ENCODE measurements around the gene FBXL7. TPM values are rescaled to one million over a fixed set of nuclear protein-coding genes. Genes with fewer than 3 reads are reported as not detected.

Gene FBXL7
- polyA plus RNA-seq, 1 donor (not counting 4 experiments of a cell fraction or from before 2014, with no cell fraction given): 0.22 TPM

GRCh38 chr5:15577831-15578230, 77.9 kb downstream of the FBXL7 start:
- no peak overlapping the region for H3K27ac ChIP-seq (ENCODE audit: control insufficient read depth, insufficient read depth, low read length)
- H2AFZ ChIP-seq (ENCODE audit: control insufficient read depth, low read length): no peak overlapping the region
- H3K36me3 ChIP-seq (ENCODE audit: control insufficient read depth in 2 of 2, extremely low read depth in 1 of 2, insufficient read depth in 2 of 2, low read length in 2 of 2): no peaks in the 10 kb centered on the region
- no peak overlapping the region for H3K4me3 ChIP-seq (ENCODE audit: control insufficient read depth in 2 of 3, extremely low read depth in 1 of 3, insufficient read depth in 2 of 3, low read depth in 1 of 3, low read length in 3 of 3)
- no peak for FAIRE-seq
- H3K9me3 ChIP-seq (ENCODE audit: control insufficient read depth, low read depth, low read length): no peaks in the 10 kb centered on the region
- no peak overlapping the region for H3K9ac ChIP-seq (ENCODE audit: control insufficient read depth, extremely low read depth, insufficient read depth, low read length)
- H3K79me2 ChIP-seq (ENCODE audit: control insufficient read depth, insufficient read depth, low read length): no peaks in the 10 kb centered on the region
- H3K4me2 ChIP-seq (ENCODE audit: control insufficient read depth, extremely low read depth, insufficient read depth, low read depth, low read length): no peak overlapping the region
- H4K20me1 ChIP-seq (ENCODE audit: control insufficient read depth, extremely low read depth, insufficient read depth, low read length): no peaks in the 10 kb centered on the region
- H3K4me1 ChIP-seq (ENCODE audit: control insufficient read depth, extremely low read depth, insufficient read depth, low read length): no peaks in the 10 kb centered on the region
- H3K9me1 ChIP-seq (ENCODE audit: control insufficient read depth, extremely low read depth, insufficient read depth, low read length): no peaks in the 10 kb centered on the region
- dilution Hi-C loops (cut with MboI; ENCODE audit: extremely low pct_ligation_motif_present, low sequenced_read_pairs): no loop called here
- no peaks in the 10 kb centered on the region for H3K27me3 ChIP-seq (ENCODE audit: control insufficient read depth, extremely low read depth, insufficient read depth, low read length)
- no peak for TF ChIP-seq EZH2 (IDR thresholded peaks at IDR 0.05; ENCODE audit: low read length)
- TF ChIP-seq CTCF (optimal IDR thresholded peaks at IDR 0.05 in 1 of 3, IDR thresholded peaks at IDR 0.05 in 1 of 3, conservative IDR thresholded peaks at IDR 0.05 in 1 of 3; ENCODE audit: extremely low read depth in 1 of 3, insufficient read depth in 2 of 3, low read length in 3 of 3): no peak
- DNase-seq (ENCODE audit: low read depth, low spot score): no peak

GRCh38 chr5:15579193-15579990, 79.4 kb downstream of the FBXL7 start:
- Histone ChIP-seq H2AFZ (ENCODE audit: control insufficient read depth, low read length) (no peak overlapping the region), H4K20me1 (ENCODE audit: control insufficient read depth, extremely low read depth, insufficient read depth, low read length) (no peaks in the 10 kb centered on the region), H3K4me1 (ENCODE audit: control insufficient read depth, extremely low read depth, insufficient read depth, low read length) (no peaks in the 10 kb centered on the region), H3K36me3 (ENCODE audit: control insufficient read depth in 2 of 2, extremely low read depth in 1 of 2, insufficient read depth in 2 of 2, low read length in 2 of 2) (no peaks in the 10 kb centered on the region), H3K9me3 (ENCODE audit: control insufficient read depth, low read depth, low read length) (no peaks in the 10 kb centered on the region), H3K79me2 (ENCODE audit: control insufficient read depth, insufficient read depth, low read length) (no peaks in the 10 kb centered on the region), H3K27ac (ENCODE audit: control insufficient read depth, insufficient read depth, low read length) (no peak overlapping the region), H3K4me2 (ENCODE audit: control insufficient read depth, extremely low read depth, insufficient read depth, low read depth, low read length) (no peak overlapping the region), H3K4me3 (ENCODE audit: control insufficient read depth in 2 of 3, extremely low read depth in 1 of 3, insufficient read depth in 2 of 3, low read depth in 1 of 3, low read length in 3 of 3) (no peak overlapping the region), H3K9me1 (ENCODE audit: control insufficient read depth, extremely low read depth, insufficient read depth, low read length) (no peaks in the 10 kb centered on the region), H3K9ac (ENCODE audit: control insufficient read depth, extremely low read depth, insufficient read depth, low read length) (no peak overlapping the region), H3K27me3 (ENCODE audit: control insufficient read depth, extremely low read depth, insufficient read depth, low read length) (no peaks in the 10 kb centered on the region)
- TF ChIP-seq CTCF (optimal IDR thresholded peaks at IDR 0.05 in 1 of 3, IDR thresholded peaks at IDR 0.05 in 1 of 3, conservative IDR thresholded peaks at IDR 0.05 in 1 of 3; ENCODE audit: extremely low read depth in 1 of 3, insufficient read depth in 2 of 3, low read length in 3 of 3) (no peak), EZH2 (IDR thresholded peaks at IDR 0.05; ENCODE audit: low read length) (no peak)
- dilution Hi-C loops (cut with MboI; ENCODE audit: extremely low pct_ligation_motif_present, low sequenced_read_pairs): no loop called here
- no peak for FAIRE-seq
- DNase-seq (ENCODE audit: low read depth, low spot score): no peak
